SU-DHL-6 (cell line): ENCODE results near the gene IL33.

Source experiments
- CTCF ChIP-seq: fragments of 200-600 bp; sonication (generic); IDR thresholded peaks from one replicate; pipeline ENCODE4 v1.5.1; 2017; ENCODE audit warnings: antibody characterized with exemption, mild to moderate bottlenecking, low read length, moderate library complexity; ENCODE audit not compliant: insufficient read depth, poor library complexity, severe bottlenecking
- EZH2phosphoT487 ChIP-seq: fragments of 200-600 bp; sonication (generic), shearing (Covaris generic); conservative IDR thresholded peaks from 2 replicates; pipeline ENCODE4 v1.6.1; 2018; ENCODE audit warnings: mild to moderate bottlenecking, antibody characterized with exemption, low read length, moderate library complexity, mixed read lengths

GRCh38 chr9:6229186-6229585, 13.6 kb downstream of the IL33 start:
- no peak for TF ChIP-seq EZH2phosphoT487
- no peak for TF ChIP-seq CTCF
